Activated T-cell treated with anti-CD3 and anti-CD28 coated beads, Interleukin-2, amount 50 U/mL, for 24 hours (primary cell): ENCODE data around the gene CPVL.

Experiments
- DNase-seq: peaks from one replicate; pipeline ENCODE4 v3.0.0-alpha.2; 2020
- H3K27ac Mint-ChIP-seq: 2 replicates; pipeline ENCODE4 v1.8.0; 2020; ENCODE audit warnings: mild to moderate bottlenecking, mixed read lengths
- H3K27me3 Mint-ChIP-seq: 2 replicates; pipeline ENCODE4 v1.8.0; 2020; ENCODE audit warnings: mixed read lengths
- H3K36me3 Mint-ChIP-seq: 2 replicates; pipeline ENCODE4 v1.8.0; 2020; ENCODE audit warnings: low read depth, mixed read lengths
- H3K4me1 Mint-ChIP-seq: 2 replicates; pipeline ENCODE4 v1.8.0; 2020; ENCODE audit warnings: low read depth, mixed read lengths
- H3K4me3 Mint-ChIP-seq: 2 replicates; pipeline ENCODE4 v1.8.0; 2020; ENCODE audit warnings: mild to moderate bottlenecking, moderate library complexity, mixed read lengths
- H3K9me3 Mint-ChIP-seq: 2 replicates; pipeline ENCODE4 v1.8.0; 2020; ENCODE audit warnings: mixed read lengths

CPVL gene

GRCh38 chr7:29142021-29142727 is 4.2 kb downstream of the CPVL start:
- no peak for DNase-seq
- no peak overlapping the region for H3K4me3 Mint-ChIP-seq
- no peaks in the 10 kb centered on the region for H3K9me3 Mint-ChIP-seq
- H3K27me3 Mint-ChIP-seq: peaks cover 58% of the 10 kb centered on the region
- peaks cover 11% of the 10 kb centered on the region for H3K4me1 Mint-ChIP-seq
- H3K36me3 Mint-ChIP-seq: no peaks in the 10 kb centered on the region
- no peak overlapping the region for H3K27ac Mint-ChIP-seq

GRCh38 chr7:29140873-29141468 is 5.4 kb downstream of the CPVL start:
- Mint-ChIP-seq H3K4me3 (no peak overlapping the region), H3K36me3 (no peaks in the 10 kb centered on the region), H3K27ac (no peak overlapping the region), H3K9me3 (no peaks in the 10 kb centered on the region), H3K27me3 (peaks cover 46% of the 10 kb centered on the region), H3K4me1 (peaks cover 2% of the 10 kb centered on the region)
- DNase-seq: no peak

GRCh38 chr7:29139796-29140195 is 6.5 kb downstream of the CPVL start:
- no peaks in the 10 kb centered on the region for H3K36me3 Mint-ChIP-seq
- no peaks in the 10 kb centered on the region for H3K4me1 Mint-ChIP-seq
- no peak overlapping the region for H3K4me3 Mint-ChIP-seq
- peaks cover 34% of the 10 kb centered on the region for H3K27me3 Mint-ChIP-seq
- H3K27ac Mint-ChIP-seq: no peak overlapping the region
- no peak for DNase-seq
- H3K9me3 Mint-ChIP-seq: no peaks in the 10 kb centered on the region

GRCh38 chr7:29139191-29139590 is 7.1 kb downstream of the CPVL start:
- Mint-ChIP-seq H3K4me1 (no peaks in the 10 kb centered on the region), H3K9me3 (no peaks in the 10 kb centered on the region), H3K4me3 (no peak overlapping the region), H3K27ac (no peak overlapping the region), H3K36me3 (no peaks in the 10 kb centered on the region), H3K27me3 (peaks cover 30% of the 10 kb centered on the region)
- DNase-seq: no peak

- no peaks in the 10 kb centered on the region for H3K9me3 Mint-ChIP-seq
- peaks cover 31% of the 10 kb centered on the region for H3K27me3 Mint-ChIP-seq
- no peak overlapping the region for H3K27ac Mint-ChIP-seq
- H3K36me3 Mint-ChIP-seq: no peaks in the 10 kb centered on the region
- no peaks in the 10 kb centered on the region for H3K4me1 Mint-ChIP-seq
- no peak overlapping the region for H3K4me3 Mint-ChIP-seq
- no peak for DNase-seq
Observed at GRCh38 chr7:29138588-29138987, 7.7 kb downstream of the CPVL start.

GRCh38 chr7:29135846-29136245 is 10.5 kb downstream of the CPVL start:
- Mint-ChIP-seq H3K27me3 (peaks cover 21% of the 10 kb centered on the region), H3K27ac (no peak overlapping the region), H3K9me3 (no peaks in the 10 kb centered on the region), H3K4me3 (no peak overlapping the region), H3K4me1 (no peaks in the 10 kb centered on the region), H3K36me3 (no peaks in the 10 kb centered on the region)
- no peak for DNase-seq

- Mint-ChIP-seq H3K27ac (no peak overlapping the region), H3K4me3 (no peak overlapping the region), H3K27me3 (peaks cover 27% of the 10 kb centered on the region), H3K36me3 (no peaks in the 10 kb centered on the region), H3K4me1 (no peaks in the 10 kb centered on the region), H3K9me3 (no peaks in the 10 kb centered on the region)
- no peak for DNase-seq
Observed at GRCh38 chr7:29132980-29133379, 13.4 kb downstream of the CPVL start.

- H3K27ac Mint-ChIP-seq: no peak overlapping the region
- H3K9me3 Mint-ChIP-seq: no peaks in the 10 kb centered on the region
- H3K4me3 Mint-ChIP-seq: no peak overlapping the region
- H3K27me3 Mint-ChIP-seq: peaks cover 23% of the 10 kb centered on the region
- H3K4me1 Mint-ChIP-seq: no peaks in the 10 kb centered on the region
- DNase-seq: no peak
- H3K36me3 Mint-ChIP-seq: no peaks in the 10 kb centered on the region
Observed at GRCh38 chr7:29131678-29132077, 14.7 kb downstream of the CPVL start.

GRCh38 chr7:29130096-29130495 is 16.2 kb downstream of the CPVL start:
- H3K4me3 Mint-ChIP-seq: no peak overlapping the region
- H3K27me3 Mint-ChIP-seq: peaks cover 23% of the 10 kb centered on the region
- H3K36me3 Mint-ChIP-seq: no peaks in the 10 kb centered on the region
- no peaks in the 10 kb centered on the region for H3K4me1 Mint-ChIP-seq
- no peaks in the 10 kb centered on the region for H3K9me3 Mint-ChIP-seq
- H3K27ac Mint-ChIP-seq: no peak overlapping the region
- DNase-seq: no peak

- Mint-ChIP-seq H3K4me1 (no peaks in the 10 kb centered on the region), H3K36me3 (no peaks in the 10 kb centered on the region), H3K4me3 (no peak overlapping the region), H3K27me3 (peaks cover 12% of the 10 kb centered on the region), H3K9me3 (no peaks in the 10 kb centered on the region), H3K27ac (no peak overlapping the region)
- DNase-seq: no peak
Observed at GRCh38 chr7:29127527-29127926, 18.8 kb downstream of the CPVL start.

- Mint-ChIP-seq H3K36me3 (no peaks in the 10 kb centered on the region), H3K9me3 (no peaks in the 10 kb centered on the region), H3K27ac (no peak overlapping the region), H3K27me3 (peaks cover 12% of the 10 kb centered on the region), H3K4me1 (no peaks in the 10 kb centered on the region), H3K4me3 (no peak overlapping the region)
- DNase-seq: no peak
Observed at GRCh38 chr7:29126804-29127203, 19.5 kb downstream of the CPVL start.

- peaks cover 8% of the 10 kb centered on the region for H3K27me3 Mint-ChIP-seq
- H3K27ac Mint-ChIP-seq: no peak overlapping the region
Observed at GRCh38 chr7:29123626-29124190, 22.6 kb downstream of the CPVL start.

GRCh38 chr7:29122759-29123158 is 23.6 kb downstream of the CPVL start:
- Mint-ChIP-seq H3K27ac (no peak overlapping the region), H3K4me1 (no peaks in the 10 kb centered on the region), H3K4me3 (no peak overlapping the region), H3K36me3 (no peaks in the 10 kb centered on the region), H3K27me3 (peaks cover 8% of the 10 kb centered on the region), H3K9me3 (no peaks in the 10 kb centered on the region)
- DNase-seq: no peak

More at GRCh38 chr7:29123626-29124190, 22.6 kb downstream of the CPVL start:
- Mint-ChIP-seq H3K36me3 (no peaks in the 10 kb centered on the region), H3K4me1 (no peaks in the 10 kb centered on the region), H3K4me3 (no peak overlapping the region), H3K9me3 (no peaks in the 10 kb centered on the region)
- DNase-seq: no peak

- Mint-ChIP-seq H3K4me3 (no peak overlapping the region), H3K27me3 (peaks cover 8% of the 10 kb centered on the region), H3K9me3 (no peaks in the 10 kb centered on the region), H3K4me1 (no peaks in the 10 kb centered on the region), H3K27ac (no peak overlapping the region), H3K36me3 (no peaks in the 10 kb centered on the region)
- no peak for DNase-seq
Observed at GRCh38 chr7:29122081-29122480, 24.3 kb downstream of the CPVL start.

- no peak overlapping the region for H3K27ac Mint-ChIP-seq
- no peaks in the 10 kb centered on the region for H3K9me3 Mint-ChIP-seq
- no peaks in the 10 kb centered on the region for H3K36me3 Mint-ChIP-seq
- no peak for DNase-seq
- H3K27me3 Mint-ChIP-seq: peaks cover 8% of the 10 kb centered on the region
- H3K4me3 Mint-ChIP-seq: no peak overlapping the region
- no peaks in the 10 kb centered on the region for H3K4me1 Mint-ChIP-seq
Observed at GRCh38 chr7:29120955-29121354, 25.4 kb downstream of the CPVL start.
